SK-N-MC (cell line): ENCODE results near the gene LRIG1.

ENCODE experiments used
- EZH2 ChIP-seq: fragments of 200-600 bp; sonication (generic); IDR thresholded peaks from one replicate; pipeline ENCODE4 v1.6.1; 2017; ENCODE audit warnings: antibody characterized with exemption
- FOXP2 ChIP-seq: optimal IDR thresholded peaks from 2 replicates; pipeline ENCODE3; 2011; ENCODE audit warnings: mild to moderate bottlenecking, moderate library complexity; ENCODE audit not compliant: insufficient read depth; ENCODE audit errors: extremely low read length, control extremely low read depth
- POLR2AphosphoS5 ChIP-seq: IDR thresholded peaks from 2 replicates; pipeline ENCODE4 v1.6.1; 2012; ENCODE audit warnings: mild to moderate bottlenecking, low read depth, low read length, borderline replicate concordance

GRCh38 chr3:66407611-66408218 lies 93.1 kb downstream of the LRIG1 start:
- no peak for TF ChIP-seq POLR2AphosphoS5
- TF ChIP-seq EZH2, result no peak
- no peak for TF ChIP-seq FOXP2
